Activated naive CD4-positive, alpha-beta T cell treated with anti-CD3 and anti-CD28 coated beads, Interleukin-2, amount 10 ng/mL, durations not matched to agents 7 days and 5 days (primary cell): ENCODE data around the gene ABL1.

ENCODE experiments used
- CTCF ChIA-PET: fragments of 350-600 bp; sonication (Branson Sonifier 250); formaldehyde crosslinking; loops from one replicate; lab custom pipeline; 2021; ENCODE audit warnings: antibody characterized with exemption; lab: Charles Lee
- DNase-seq: peaks from one replicate; pipeline ENCODE4 v3.0.0-alpha.2; 2020
- H3K27ac Mint-ChIP-seq: one replicate; pipeline ENCODE4 v1.8.0; 2021; ENCODE audit warnings: mild to moderate bottlenecking, moderate library complexity, mixed read lengths
- H3K27me3 Mint-ChIP-seq: one replicate; pipeline ENCODE4 v1.8.0; 2021; ENCODE audit warnings: mild to moderate bottlenecking, mixed read lengths
- H3K36me3 Mint-ChIP-seq: one replicate; pipeline ENCODE4 v1.8.0; 2021; ENCODE audit warnings: mixed read lengths
- H3K4me1 Mint-ChIP-seq: one replicate; pipeline ENCODE4 v1.8.0; 2021; ENCODE audit warnings: mixed read lengths
- H3K4me3 Mint-ChIP-seq: one replicate; pipeline ENCODE4 v1.8.0; 2021; ENCODE audit warnings: mild to moderate bottlenecking, moderate library complexity, mixed read lengths
- H3K9me3 Mint-ChIP-seq: one replicate; pipeline ENCODE4 v1.8.0; 2021; ENCODE audit warnings: mixed read lengths

Gene ABL1

DNA sequence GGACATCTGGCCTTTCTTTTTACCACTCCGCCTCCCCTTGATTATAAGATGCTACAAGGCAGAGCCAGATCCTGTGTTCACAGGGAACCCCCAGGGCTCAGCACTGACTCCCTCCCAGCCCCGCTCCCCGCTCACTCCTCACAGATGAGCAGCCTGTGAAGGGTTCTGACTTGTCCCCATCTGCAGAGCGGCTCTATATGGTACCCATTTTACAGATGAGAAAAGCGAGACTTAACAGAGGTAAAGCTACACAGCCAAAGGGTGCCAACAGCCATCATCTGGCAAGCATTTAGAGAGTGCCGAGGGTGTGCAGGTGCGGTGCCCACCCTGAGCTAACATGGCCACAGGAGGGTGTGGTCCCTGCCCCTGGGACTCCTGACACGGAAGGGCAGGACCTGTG is 85.2 kb downstream of the ABL1 start:
- peaks cover 17% of the 10 kb centered on the region for H3K27me3 Mint-ChIP-seq

DNA sequence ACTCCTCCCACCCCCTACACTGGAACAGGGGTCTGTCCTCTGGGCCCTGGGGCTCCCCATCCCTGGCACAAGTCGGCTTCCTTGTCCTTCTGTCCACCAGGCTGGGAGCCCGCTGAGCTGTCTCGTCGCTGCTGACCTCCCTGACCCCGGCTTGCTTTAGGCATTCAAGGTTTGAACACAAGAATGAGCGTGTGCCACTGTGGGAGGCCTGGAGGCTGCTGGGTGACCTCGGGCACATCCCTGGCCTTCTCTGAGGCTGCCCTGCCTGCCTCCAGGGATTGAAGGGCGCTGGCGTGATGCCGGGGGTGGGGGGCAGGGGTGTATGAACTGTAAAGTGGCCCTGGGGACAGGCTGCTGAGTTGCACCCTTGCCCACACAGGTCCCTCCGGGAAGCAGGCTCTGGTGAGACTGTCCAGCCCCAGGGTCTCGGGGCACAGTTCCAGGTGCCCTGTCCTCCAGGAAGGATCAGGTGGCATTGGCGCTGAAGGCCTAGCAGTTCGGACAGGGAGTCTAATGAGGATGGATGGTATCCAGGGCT is 85.8 kb downstream of the ABL1 start:
- no peaks in the 10 kb centered on the region for H3K4me1 Mint-ChIP-seq
- H3K9me3 Mint-ChIP-seq, result no peaks in the 10 kb centered on the region
- no peak overlapping the region for H3K27ac Mint-ChIP-seq
- H3K4me3 Mint-ChIP-seq, result no peak overlapping the region
- peaks cover 22% of the 10 kb centered on the region for H3K27me3 Mint-ChIP-seq
- no peaks in the 10 kb centered on the region for H3K36me3 Mint-ChIP-seq
- CTCF ChIA-PET, result no interaction called here
- DNase-seq, result no peak

More for the DNA sequence above, 85.2 kb downstream of the ABL1 start:
- CTCF ChIA-PET, result no interaction called here
- no peak for DNase-seq
- no peak overlapping the region for H3K4me3 Mint-ChIP-seq
- no peaks in the 10 kb centered on the region for H3K9me3 Mint-ChIP-seq
- H3K27ac Mint-ChIP-seq, result no peak overlapping the region
- H3K4me1 Mint-ChIP-seq, result no peaks in the 10 kb centered on the region
- H3K36me3 Mint-ChIP-seq, result no peaks in the 10 kb centered on the region

DNA sequence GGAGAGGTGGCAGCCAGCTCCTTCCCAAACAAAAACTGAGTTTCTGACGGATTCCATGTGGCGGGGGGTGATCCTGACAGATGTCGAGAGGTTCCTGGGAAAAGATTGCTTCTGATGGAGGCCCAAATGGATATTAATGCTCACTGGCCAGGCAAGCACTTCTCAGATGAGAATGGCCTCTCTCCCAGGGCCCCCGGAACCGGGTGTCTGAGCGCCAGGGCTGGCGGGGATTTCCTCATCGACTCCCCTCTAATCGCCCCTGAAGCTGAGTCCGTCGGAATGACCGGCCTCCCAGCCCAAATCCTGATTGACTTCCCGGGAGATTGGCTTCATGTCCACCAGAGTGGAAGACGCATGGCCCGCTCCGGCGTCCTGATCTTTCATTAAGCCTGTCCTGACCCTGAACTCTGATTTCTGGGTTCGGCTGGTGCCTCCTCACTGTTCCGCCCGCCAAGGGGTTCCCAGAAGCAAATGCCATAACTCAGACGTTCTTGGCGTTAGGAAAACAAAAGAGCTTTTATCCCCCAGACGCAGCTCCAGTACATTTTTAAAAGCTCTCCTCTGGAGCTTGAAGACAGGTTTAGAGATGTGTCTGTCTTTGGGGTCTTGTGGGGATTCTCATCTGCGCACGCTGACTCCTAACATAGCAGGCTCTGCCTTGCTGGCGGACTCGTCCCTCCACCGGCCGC is 86.4 kb downstream of the ABL1 start:
- H3K4me3 Mint-ChIP-seq, result no peak overlapping the region
- CTCF ChIA-PET, result no interaction called here
- H3K9me3 Mint-ChIP-seq, result no peaks in the 10 kb centered on the region
- H3K27me3 Mint-ChIP-seq, result peaks cover 24% of the 10 kb centered on the region
- no peak for DNase-seq
- no peak overlapping the region for H3K27ac Mint-ChIP-seq
- no peaks in the 10 kb centered on the region for H3K4me1 Mint-ChIP-seq
- H3K36me3 Mint-ChIP-seq, result no peaks in the 10 kb centered on the region

DNA sequence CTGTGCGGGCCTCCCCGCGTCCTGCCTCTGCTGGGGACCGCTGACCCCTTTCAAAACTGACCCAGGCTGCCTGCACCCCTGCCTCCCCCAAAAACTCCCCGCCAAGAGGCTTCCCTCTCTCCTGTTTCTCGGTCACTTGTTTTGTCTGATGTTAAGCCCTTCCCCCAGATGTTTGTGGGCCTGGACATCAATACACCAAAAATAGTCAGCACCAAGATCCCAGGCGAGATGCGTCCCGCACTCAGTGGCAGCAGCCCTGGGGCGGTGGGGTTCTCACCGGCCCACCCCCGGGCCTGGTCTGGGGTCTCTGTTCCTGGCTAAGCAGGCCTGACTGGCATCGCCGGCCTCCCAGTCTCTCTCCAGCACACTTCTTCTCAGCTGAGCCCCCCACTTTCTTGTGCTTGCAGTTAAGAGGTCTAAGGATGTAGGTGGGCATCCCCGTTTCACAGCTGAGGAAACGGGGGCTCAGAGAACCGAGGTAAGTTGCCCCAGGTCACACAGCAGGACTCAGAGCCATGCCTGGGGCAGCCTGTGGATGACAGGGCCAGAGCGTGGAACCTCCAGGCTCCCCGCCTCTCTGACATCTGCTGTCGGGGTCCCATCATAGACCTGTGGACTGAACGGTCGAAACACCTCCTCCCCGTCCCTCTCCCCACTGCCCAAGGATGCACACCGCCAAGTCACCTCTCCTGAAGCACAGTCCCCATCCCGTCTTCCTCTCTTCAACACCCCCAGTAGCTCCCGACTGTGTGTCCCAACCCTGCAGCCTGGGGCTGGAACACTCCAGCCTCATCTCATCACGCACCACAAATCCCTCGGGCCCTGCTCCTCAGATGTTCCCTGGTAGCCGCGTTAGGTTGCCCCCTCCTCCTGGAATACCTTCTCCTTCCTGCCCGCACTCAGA is 87.2 kb downstream of the ABL1 start:
- Mint-ChIP-seq H3K4me3 (no peak overlapping the region), H3K9me3 (no peaks in the 10 kb centered on the region), H3K4me1 (no peaks in the 10 kb centered on the region), H3K36me3 (no peaks in the 10 kb centered on the region), H3K27me3 (peaks cover 24% of the 10 kb centered on the region), H3K27ac (no peak overlapping the region)
- CTCF ChIA-PET, result no interaction called here
- no peak for DNase-seq

DNA sequence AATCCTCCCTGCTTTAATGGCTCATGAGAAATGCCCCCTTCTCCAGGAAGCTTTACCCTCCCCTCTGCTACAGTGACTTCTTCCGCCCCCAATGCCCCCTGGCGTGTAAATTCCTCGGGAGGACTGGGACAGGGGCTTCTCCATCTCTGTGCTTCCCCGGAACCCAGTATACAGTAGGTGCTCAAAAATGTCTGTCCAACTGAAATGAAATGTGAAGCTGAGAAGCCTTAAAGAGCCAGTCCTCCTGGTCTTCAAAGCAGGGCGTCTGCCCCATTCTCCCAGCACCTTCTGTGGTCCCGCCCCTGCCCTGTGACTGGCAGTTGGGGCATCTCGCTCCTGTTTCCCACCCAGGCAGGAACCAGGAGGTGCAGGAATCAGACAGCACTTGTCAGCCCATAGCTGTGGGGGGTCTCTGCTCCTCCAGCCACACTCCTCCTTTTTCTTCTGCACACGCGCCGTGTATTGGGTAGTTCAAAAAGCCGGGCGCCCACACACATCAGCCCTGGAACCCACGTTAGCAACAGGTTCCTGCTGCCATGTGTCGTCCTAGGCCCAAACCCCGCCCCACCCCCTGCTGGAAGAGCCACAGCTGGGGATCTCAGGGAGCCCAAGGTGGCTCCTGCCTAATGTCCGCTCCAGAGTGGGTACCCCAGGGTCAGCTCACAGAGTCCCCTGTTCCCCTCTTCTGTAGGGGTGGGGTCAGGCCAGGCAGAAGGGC is 88.0 kb downstream of the ABL1 start:
- H3K4me3 Mint-ChIP-seq, result no peak overlapping the region
- H3K4me1 Mint-ChIP-seq, result no peaks in the 10 kb centered on the region
- no peak overlapping the region for H3K27ac Mint-ChIP-seq
- no peak for DNase-seq
- H3K27me3 Mint-ChIP-seq, result peaks cover 24% of the 10 kb centered on the region
- H3K9me3 Mint-ChIP-seq, result no peaks in the 10 kb centered on the region
- H3K36me3 Mint-ChIP-seq, result no peaks in the 10 kb centered on the region
- CTCF ChIA-PET, result no interaction called here

- Mint-ChIP-seq H3K36me3 (no peaks in the 10 kb centered on the region), H3K27me3 (peaks cover 24% of the 10 kb centered on the region), H3K9me3 (no peaks in the 10 kb centered on the region), H3K4me1 (no peaks in the 10 kb centered on the region), H3K27ac (no peak overlapping the region), H3K4me3 (no peak overlapping the region)
- no peak for DNase-seq
- CTCF ChIA-PET, result no interaction called here
These were observed 88.8 kb downstream of the ABL1 start for GRCh38 chr9:130923611-130924447.

- Mint-ChIP-seq H3K36me3 (no peaks in the 10 kb centered on the region), H3K4me3 (no peak overlapping the region), H3K9me3 (no peaks in the 10 kb centered on the region), H3K27me3 (peaks cover 22% of the 10 kb centered on the region), H3K4me1 (no peaks in the 10 kb centered on the region), H3K27ac (no peak overlapping the region)
- DNase-seq, result no peak
- CTCF ChIA-PET, result no interaction called here
These were observed 89.4 kb downstream of the ABL1 start for GRCh38 chr9:130924448-130924788.

- Mint-ChIP-seq H3K36me3 (no peaks in the 10 kb centered on the region), H3K9me3 (no peaks in the 10 kb centered on the region), H3K4me1 (no peaks in the 10 kb centered on the region), H3K27me3 (peaks cover 24% of the 10 kb centered on the region), H3K4me3 (no peak overlapping the region), H3K27ac (no peak overlapping the region)
- CTCF ChIA-PET, result interaction anchor here (0.7 kb wide), 1 partner anchor 56 kb away, joined by 4 read pairs; no protein-coding TSS in a partner anchor
- no peak for DNase-seq
These were observed 90.1 kb downstream of the ABL1 start for GRCh38 chr9:130925050-130925678.

GRCh38 chr9:130927338-130927737 is 92.3 kb downstream of the ABL1 start:
- H3K9me3 Mint-ChIP-seq, result no peaks in the 10 kb centered on the region
- CTCF ChIA-PET, result no interaction called here
- no peaks in the 10 kb centered on the region for H3K4me1 Mint-ChIP-seq
- peaks cover 37% of the 10 kb centered on the region for H3K27me3 Mint-ChIP-seq
- H3K4me3 Mint-ChIP-seq, result no peak overlapping the region
- DNase-seq, result no peak
- H3K36me3 Mint-ChIP-seq, result no peaks in the 10 kb centered on the region
- no peak overlapping the region for H3K27ac Mint-ChIP-seq

DNA sequence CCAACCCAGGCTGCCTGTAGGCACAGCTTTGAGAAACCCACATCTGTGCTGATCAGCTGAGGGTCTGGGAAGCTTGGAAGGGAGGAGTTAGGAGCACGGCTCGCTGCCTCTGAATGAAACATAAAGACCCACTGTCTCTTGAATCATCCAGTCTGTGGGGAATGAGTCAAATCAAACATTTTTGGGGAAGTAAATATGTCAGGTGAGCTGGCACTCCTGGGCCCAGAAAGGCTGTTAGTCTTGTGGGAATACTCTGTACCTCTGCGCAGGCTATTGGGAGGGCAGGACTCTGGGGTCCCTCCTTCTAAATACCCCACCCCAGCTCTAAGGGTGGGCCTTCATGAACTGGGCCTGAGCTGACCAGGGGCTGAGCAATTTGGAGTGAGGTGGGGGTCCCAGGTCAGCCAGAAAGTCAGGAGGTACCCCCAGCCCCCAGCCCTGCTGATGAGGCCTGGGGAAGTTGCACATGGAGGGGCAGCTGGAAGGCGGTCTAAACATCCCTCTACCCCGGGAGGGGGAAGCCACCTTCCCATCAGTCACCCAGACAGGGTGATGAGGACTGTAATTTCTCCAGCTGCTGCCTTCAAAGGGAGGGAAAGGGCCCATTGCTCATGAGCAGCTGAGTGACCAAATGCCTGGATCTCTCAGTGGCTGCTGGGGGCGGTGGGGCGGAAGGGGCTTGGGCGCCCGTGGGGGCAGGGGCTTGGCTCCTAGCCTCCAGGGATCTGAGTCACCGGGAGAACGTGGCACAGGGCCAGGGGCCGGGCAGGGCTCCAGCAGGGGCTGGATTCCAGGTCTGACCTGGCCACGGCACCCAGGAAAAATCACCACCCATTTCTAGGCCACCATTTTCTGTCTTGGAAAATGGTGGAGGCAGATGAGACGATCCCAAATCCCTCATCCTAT is 93.2 kb downstream of the ABL1 start:
- DNase-seq, result no peak
- Mint-ChIP-seq H3K27me3 (peaks cover 41% of the 10 kb centered on the region), H3K9me3 (no peaks in the 10 kb centered on the region), H3K36me3 (no peaks in the 10 kb centered on the region), H3K27ac (no peak overlapping the region), H3K4me3 (no peak overlapping the region), H3K4me1 (no peaks in the 10 kb centered on the region)
- CTCF ChIA-PET, result interaction anchor here (1.1 kb wide), 1 partner anchor 11 kb away, joined by 3 read pairs; no protein-coding TSS in a partner anchor

- no peaks in the 10 kb centered on the region for H3K36me3 Mint-ChIP-seq
- no peaks in the 10 kb centered on the region for H3K9me3 Mint-ChIP-seq
- no peak overlapping the region for H3K4me3 Mint-ChIP-seq
- CTCF ChIA-PET, result no interaction called here
- peaks cover 50% of the 10 kb centered on the region for H3K27me3 Mint-ChIP-seq
- no peak for DNase-seq
- H3K27ac Mint-ChIP-seq, result no peak overlapping the region
- no peaks in the 10 kb centered on the region for H3K4me1 Mint-ChIP-seq
These were observed 94.6 kb downstream of the ABL1 start for GRCh38 chr9:130929571-130930038.

DNA sequence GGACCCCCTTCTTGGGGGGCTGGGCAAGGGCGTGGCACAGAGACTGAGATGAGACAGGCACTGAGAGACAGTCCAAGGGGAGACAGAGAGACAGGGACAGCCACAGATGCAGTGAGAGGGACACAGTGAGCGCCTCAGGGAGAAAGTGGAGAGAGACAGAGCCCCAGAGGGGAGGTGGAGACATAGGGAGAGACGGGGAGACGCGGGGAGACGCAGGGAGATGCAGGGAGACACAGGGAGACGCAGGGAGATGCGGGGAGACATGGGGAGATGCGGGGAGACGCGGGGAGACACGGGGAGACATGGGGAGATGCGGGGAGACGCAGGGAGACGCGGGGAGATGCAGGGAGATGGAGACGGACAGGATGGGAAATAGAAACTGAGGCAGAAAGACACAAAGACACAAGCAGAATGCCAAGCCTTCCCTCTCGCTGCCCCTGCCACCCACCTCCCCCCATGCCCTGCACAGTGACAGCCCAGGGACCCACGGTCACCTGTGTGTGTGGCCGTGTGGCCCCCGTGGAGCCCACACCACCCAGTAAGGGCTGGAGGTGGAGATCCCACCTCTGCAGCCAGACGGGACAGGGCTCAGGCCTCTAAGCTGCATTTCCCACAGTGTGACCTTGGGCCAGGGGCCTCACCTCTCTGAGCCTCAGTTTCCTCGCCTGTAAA is 95.2 kb downstream of the ABL1 start:
- H3K27me3 Mint-ChIP-seq, result peaks cover 52% of the 10 kb centered on the region
- CTCF ChIA-PET, result no interaction called here
- H3K9me3 Mint-ChIP-seq, result no peaks in the 10 kb centered on the region
- no peak overlapping the region for H3K4me3 Mint-ChIP-seq
- no peaks in the 10 kb centered on the region for H3K4me1 Mint-ChIP-seq
- H3K36me3 Mint-ChIP-seq, result no peaks in the 10 kb centered on the region
- H3K27ac Mint-ChIP-seq, result no peak overlapping the region
- no peak for DNase-seq
